Uterus (tissue), 2 donors: ENCODE measurements around the gene RBM26.

Experiments
- POLR2A ChIP-seq, 2 donors: fragments of 450-650 bp; IDR thresholded peaks; one replicate each; pipeline ENCODE4 v1.6.1; 2016; ENCODE audit warnings: antibody characterized with exemption in 2 of 2, mild to moderate bottlenecking in 1 of 2, moderate library complexity in 1 of 2
- TF ChIP-seq, protein P1 (sequence below), 4 experiments: fragments of 200-600 bp in 2 of 4; fragments of 450-650 bp in 2 of 4; sonication (generic) in 2 of 4; IDR thresholded peaks; one replicate each; pipeline ENCODE4 v1.5.1; 2016 to 2019; ENCODE audit warnings: antibody characterized with exemption in 4 of 4, mild to moderate bottlenecking in 2 of 4, moderate library complexity in 1 of 4

GRCh38 chr13:79423340-79423739 lies 17.3 kb upstream of the RBM26 start:
- TF ChIP-seq, protein P1, sequence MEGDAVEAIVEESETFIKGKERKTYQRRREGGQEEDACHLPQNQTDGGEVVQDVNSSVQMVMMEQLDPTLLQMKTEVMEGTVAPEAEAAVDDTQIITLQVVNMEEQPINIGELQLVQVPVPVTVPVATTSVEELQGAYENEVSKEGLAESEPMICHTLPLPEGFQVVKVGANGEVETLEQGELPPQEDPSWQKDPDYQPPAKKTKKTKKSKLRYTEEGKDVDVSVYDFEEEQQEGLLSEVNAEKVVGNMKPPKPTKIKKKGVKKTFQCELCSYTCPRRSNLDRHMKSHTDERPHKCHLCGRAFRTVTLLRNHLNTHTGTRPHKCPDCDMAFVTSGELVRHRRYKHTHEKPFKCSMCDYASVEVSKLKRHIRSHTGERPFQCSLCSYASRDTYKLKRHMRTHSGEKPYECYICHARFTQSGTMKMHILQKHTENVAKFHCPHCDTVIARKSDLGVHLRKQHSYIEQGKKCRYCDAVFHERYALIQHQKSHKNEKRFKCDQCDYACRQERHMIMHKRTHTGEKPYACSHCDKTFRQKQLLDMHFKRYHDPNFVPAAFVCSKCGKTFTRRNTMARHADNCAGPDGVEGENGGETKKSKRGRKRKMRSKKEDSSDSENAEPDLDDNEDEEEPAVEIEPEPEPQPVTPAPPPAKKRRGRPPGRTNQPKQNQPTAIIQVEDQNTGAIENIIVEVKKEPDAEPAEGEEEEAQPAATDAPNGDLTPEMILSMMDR (IDR thresholded peaks at IDR 0.05), result no peak
- no peak for TF ChIP-seq POLR2A (IDR thresholded peaks at IDR 0.05)
